RWPE2 (cell line): ENCODE data around the gene CFAP46.
"Not testable (repeated sequence)": the region's sequence is repeated elsewhere in the genome, so short reads cannot be mapped to it uniquely, and the experiment has no call there.

ENCODE experiments used
- ATAC-seq: fragments of 200-7000 bp; cut with Tn5 transposase; 3 replicates; pipeline ENCODE4 v1.9.1; 2021; ENCODE audit warnings: low read depth
- DNase-seq: peaks from one replicate; pipeline ENCODE4 v3.0.0-alpha.2; 2020; ENCODE audit warnings: low spot score
- H3K27ac ChIP-seq: fragments of 450-650 bp; 2 replicates; pipeline ENCODE4 v1.5.1; 2017; ENCODE audit warnings: mild to moderate bottlenecking; ENCODE audit not compliant: poor library complexity, severe bottlenecking
- H3K27me3 ChIP-seq: fragments of 250-450 bp; sonication (Bioruptor Pico); 2 replicates; pipeline ENCODE4 v1.5.1; 2021; ENCODE audit warnings: mild to moderate bottlenecking, moderate library complexity; ENCODE audit not compliant: insufficient read depth, poor library complexity, severe bottlenecking
- H3K36me3 ChIP-seq: fragments of 250-450 bp; sonication (Bioruptor Pico); 2 replicates; pipeline ENCODE4 v1.5.1; 2020; ENCODE audit warnings: low read depth, mild to moderate bottlenecking, moderate library complexity
- H3K4me1 ChIP-seq: fragments of 250-450 bp; sonication (Bioruptor Pico); 2 replicates; pipeline ENCODE4 v1.5.1; 2021; ENCODE audit warnings: mild to moderate bottlenecking, moderate library complexity; ENCODE audit not compliant: insufficient read depth, poor library complexity, severe bottlenecking
- H3K4me3 ChIP-seq: fragments of 250-450 bp; sonication (Bioruptor Pico); 2 replicates; pipeline ENCODE4 v1.5.1; 2021; ENCODE audit warnings: mild to moderate bottlenecking, moderate library complexity; ENCODE audit not compliant: severe bottlenecking
- H3K9me3 ChIP-seq: fragments of 250-450 bp; sonication (Bioruptor Pico); 2 replicates; pipeline ENCODE4 v1.5.1; 2021; ENCODE audit warnings: mild to moderate bottlenecking, moderate library complexity; ENCODE audit not compliant: severe bottlenecking
- TF ChIP-seq, protein P1 (sequence below): fragments of 450-650 bp; IDR thresholded peaks from one replicate; pipeline ENCODE4 v1.5.1; 2017; ENCODE audit warnings: mild to moderate bottlenecking, moderate library complexity; ENCODE audit not compliant: poor library complexity, severe bottlenecking

The CFAP46 gene

DNA sequence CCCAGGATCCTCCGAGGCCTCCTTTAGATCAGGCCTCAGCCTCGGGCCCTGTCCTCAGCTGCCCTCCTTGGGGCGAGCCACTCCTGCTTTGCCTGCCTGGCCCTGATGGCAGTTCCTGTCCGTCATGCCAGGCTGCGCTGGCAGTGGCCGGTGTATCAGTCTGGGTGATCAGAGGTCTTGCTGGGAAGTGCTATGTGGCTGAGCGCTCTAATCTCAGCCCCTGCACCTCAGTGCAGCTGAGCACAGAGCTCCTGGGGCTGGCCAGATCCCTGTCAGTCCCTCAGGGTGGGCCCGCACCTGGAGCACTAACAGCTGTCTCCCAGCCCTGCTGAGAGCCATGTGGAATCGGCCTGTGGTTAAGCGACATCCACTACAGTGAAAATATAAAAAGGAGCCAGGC lies 14.8 kb upstream of the CFAP46 start:
- ATAC-seq (no peak), DNase-seq (no peak)
- Histone ChIP-seq H3K4me3 (no peak overlapping the region), H3K9me3 (no peaks in the 10 kb centered on the region), H3K4me1 (no peaks in the 10 kb centered on the region), H3K36me3 (no peaks in the 10 kb centered on the region), H3K27ac (no peak overlapping the region), H3K27me3 (peaks cover 9% of the 10 kb centered on the region)
- TF ChIP-seq, protein P1, sequence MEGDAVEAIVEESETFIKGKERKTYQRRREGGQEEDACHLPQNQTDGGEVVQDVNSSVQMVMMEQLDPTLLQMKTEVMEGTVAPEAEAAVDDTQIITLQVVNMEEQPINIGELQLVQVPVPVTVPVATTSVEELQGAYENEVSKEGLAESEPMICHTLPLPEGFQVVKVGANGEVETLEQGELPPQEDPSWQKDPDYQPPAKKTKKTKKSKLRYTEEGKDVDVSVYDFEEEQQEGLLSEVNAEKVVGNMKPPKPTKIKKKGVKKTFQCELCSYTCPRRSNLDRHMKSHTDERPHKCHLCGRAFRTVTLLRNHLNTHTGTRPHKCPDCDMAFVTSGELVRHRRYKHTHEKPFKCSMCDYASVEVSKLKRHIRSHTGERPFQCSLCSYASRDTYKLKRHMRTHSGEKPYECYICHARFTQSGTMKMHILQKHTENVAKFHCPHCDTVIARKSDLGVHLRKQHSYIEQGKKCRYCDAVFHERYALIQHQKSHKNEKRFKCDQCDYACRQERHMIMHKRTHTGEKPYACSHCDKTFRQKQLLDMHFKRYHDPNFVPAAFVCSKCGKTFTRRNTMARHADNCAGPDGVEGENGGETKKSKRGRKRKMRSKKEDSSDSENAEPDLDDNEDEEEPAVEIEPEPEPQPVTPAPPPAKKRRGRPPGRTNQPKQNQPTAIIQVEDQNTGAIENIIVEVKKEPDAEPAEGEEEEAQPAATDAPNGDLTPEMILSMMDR: no peak

DNA sequence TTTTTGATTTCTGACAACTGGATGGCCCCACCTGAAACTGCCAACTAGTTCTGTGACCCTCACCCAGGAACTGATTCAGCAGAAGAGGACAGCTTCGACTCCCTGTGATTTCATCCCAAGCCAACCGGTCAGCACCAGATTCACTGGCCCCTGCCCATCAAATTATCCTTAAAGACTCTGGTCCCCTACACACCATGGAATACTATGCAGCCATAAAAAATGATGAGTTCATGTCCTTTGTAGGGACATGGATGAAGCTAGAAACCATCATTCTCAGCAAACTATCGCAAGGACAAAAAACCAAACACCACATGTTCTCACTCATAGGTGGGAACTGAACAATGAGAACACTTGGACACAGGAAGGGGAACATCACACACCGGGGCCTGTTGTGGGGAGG lies 13.9 kb upstream of the CFAP46 start:
- H3K4me1 ChIP-seq, H3K27ac ChIP-seq, H3K27me3 ChIP-seq, H3K36me3 ChIP-seq, ATAC-seq, H3K4me3 ChIP-seq, H3K9me3 ChIP-seq, DNase-seq: not testable (repeated sequence)

DNA sequence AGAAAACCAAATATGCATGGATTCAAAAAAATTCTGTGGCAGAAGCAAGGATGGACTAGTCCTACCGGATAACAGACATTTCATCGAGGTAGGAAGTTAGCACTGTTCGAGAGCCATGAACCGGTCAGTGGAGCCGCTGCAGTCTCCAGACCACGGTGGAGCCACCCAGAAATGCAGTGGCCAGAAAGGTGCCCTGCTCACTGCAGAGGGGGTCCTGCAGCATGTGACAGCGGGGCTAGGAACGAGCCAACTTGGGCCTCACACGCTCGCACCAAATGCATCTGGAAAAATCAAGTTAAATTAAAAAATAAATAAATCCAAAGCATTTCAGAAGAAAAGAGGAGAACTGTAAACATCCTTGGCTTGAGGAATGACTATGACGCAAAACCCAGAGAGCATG lies 13.1 kb upstream of the CFAP46 start:
- TF ChIP-seq, protein P1: no peak
- no peaks in the 10 kb centered on the region for H3K9me3 ChIP-seq
- no peak overlapping the region for H3K27ac ChIP-seq
- no peaks in the 10 kb centered on the region for H3K4me1 ChIP-seq
- ATAC-seq (no peak), DNase-seq (no peak)
- H3K4me3 ChIP-seq: no peak overlapping the region
- no peaks in the 10 kb centered on the region for H3K36me3 ChIP-seq
- H3K27me3 ChIP-seq: peaks cover 9% of the 10 kb centered on the region

DNA sequence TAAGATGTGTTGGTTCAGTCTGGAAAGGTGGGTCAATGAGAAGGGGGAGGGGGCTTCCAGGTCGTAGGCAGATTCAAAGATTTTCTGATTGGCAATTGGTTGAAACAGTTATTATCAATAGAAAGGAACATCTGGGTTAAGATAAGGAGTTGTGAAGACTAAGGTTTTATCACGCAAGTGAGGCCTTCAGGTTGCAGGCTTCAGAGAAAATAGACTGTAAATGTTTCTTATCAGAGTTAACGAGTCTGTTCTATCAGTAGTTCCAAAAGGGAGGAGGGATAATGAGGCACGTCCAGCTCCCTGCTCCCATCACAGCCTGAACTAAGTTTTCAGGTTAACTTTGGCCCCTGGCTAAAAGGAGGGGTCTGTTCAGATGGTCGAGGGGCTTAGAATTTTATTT lies 11.1 kb upstream of the CFAP46 start:
- Histone ChIP-seq H3K4me3 (no peak overlapping the region), H3K36me3 (no peaks in the 10 kb centered on the region), H3K27me3 (peaks cover 18% of the 10 kb centered on the region), H3K9me3 (no peaks in the 10 kb centered on the region), H3K4me1 (no peaks in the 10 kb centered on the region), H3K27ac (no peak overlapping the region)
- DNase-seq (no peak), ATAC-seq (no peak)
- TF ChIP-seq, protein P1: no peak

DNA sequence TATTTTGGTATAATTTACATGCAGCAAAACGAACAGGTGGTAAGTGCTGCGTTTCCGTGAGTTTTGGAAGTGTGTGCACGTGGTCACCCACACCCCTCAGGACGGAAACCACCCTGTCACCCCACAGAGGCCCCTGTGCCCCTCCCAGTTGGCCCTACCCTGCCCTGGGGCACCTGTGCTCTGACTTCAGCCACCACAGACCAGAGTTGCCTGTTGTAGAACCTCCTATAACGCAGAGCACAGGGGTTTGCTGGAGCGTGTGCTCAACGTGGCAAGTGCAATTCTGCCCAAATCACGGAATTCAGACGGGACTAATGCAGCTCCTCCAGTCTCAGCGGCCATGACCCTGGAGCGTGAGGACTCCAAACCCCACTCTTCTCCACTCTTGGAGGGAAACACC lies 9.6 kb upstream of the CFAP46 start:
- no peak for DNase-seq
- H3K4me1 ChIP-seq: no peaks in the 10 kb centered on the region

More for the DNA sequence above, 9.6 kb upstream of the CFAP46 start:
- no peak overlapping the region for H3K4me3 ChIP-seq
- TF ChIP-seq, protein P1: no peak
- H3K9me3 ChIP-seq: no peaks in the 10 kb centered on the region
- no peaks in the 10 kb centered on the region for H3K36me3 ChIP-seq
- no peak for ATAC-seq
- H3K27ac ChIP-seq: no peak overlapping the region
- H3K27me3 ChIP-seq: peaks cover 18% of the 10 kb centered on the region
